Measurements from ENCODE around the gene BEST1.

Gene BEST1

DNA sequence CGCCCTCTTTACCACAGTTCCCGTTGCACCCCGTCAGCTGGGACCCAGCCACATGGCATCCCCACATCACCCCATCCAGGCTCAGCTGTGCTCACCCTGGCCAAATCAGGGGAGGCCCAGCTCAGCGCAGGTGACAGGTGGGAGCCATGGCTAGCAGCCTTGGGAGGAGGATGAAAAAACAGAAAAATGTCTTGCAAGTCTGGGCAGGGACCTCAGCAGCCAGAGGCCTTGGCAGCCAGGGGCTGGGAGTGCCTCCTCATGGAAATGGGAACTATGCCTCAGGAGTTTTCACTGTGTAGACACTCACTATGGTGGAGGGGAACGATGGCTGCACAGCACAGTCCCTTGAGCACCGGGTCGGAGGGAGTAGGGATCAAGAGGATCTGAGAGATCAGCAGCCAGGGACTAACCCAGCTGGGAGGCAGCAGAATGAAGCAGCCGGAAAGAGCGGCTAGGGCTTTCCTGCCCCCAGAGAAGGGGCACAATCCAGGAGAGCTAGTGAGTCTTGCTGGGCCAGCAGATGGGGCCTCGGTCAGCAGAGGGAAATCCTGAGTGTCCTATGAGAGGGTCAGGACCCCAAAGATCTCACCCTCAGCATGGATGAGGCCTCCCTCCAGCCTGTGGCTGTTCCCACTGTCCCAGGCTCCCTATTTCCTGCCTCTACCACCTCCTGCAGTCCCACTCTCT, 23.5 kb downstream of the BEST1 start:
- Histone ChIP-seq H2AFZ (ENCODE audit: low read length) (no peak overlapping the region), H3K36me3 (ENCODE audit: insufficient read depth, low read length) (no peaks in the 10 kb centered on the region), H3K4me1 (ENCODE audit: insufficient read depth, low read length, severe bottlenecking) (peaks cover 12% of the 10 kb centered on the region), H3K79me2 (ENCODE audit: insufficient read depth, low read length) (no peaks in the 10 kb centered on the region), H3F3A (ENCODE audit: insufficient read depth, low read length) (no peaks in the 10 kb centered on the region; the same call in 1 of the 2 replicates), H3K9me3 (ENCODE audit: low read length) (no peaks in the 10 kb centered on the region), H3K27ac (ENCODE audit: low read depth, low read length, poor library complexity, severe bottlenecking) (no peak overlapping the region), H4K20me1 (ENCODE audit: insufficient read depth, low read length) (no peaks in the 10 kb centered on the region), H3K9ac (ENCODE audit: low read length) (no peak overlapping the region), H3K27me3 (ENCODE audit: insufficient read depth, low read length) (no peaks in the 10 kb centered on the region), H3K4me2 (ENCODE audit: low read length) (no peak overlapping the region), H3K9me2 (ENCODE audit: low read depth, low read length) (no peaks in the 10 kb centered on the region), H3K4me3 (ENCODE audit: low read depth, low read length, poor library complexity, severe bottlenecking) (no peak overlapping the region)
- TF ChIP-seq EZH2 (IDR thresholded peaks at IDR 0.05; ENCODE audit: borderline replicate concordance, low read length) = no peak
- TF ChIP-seq, protein P1, sequence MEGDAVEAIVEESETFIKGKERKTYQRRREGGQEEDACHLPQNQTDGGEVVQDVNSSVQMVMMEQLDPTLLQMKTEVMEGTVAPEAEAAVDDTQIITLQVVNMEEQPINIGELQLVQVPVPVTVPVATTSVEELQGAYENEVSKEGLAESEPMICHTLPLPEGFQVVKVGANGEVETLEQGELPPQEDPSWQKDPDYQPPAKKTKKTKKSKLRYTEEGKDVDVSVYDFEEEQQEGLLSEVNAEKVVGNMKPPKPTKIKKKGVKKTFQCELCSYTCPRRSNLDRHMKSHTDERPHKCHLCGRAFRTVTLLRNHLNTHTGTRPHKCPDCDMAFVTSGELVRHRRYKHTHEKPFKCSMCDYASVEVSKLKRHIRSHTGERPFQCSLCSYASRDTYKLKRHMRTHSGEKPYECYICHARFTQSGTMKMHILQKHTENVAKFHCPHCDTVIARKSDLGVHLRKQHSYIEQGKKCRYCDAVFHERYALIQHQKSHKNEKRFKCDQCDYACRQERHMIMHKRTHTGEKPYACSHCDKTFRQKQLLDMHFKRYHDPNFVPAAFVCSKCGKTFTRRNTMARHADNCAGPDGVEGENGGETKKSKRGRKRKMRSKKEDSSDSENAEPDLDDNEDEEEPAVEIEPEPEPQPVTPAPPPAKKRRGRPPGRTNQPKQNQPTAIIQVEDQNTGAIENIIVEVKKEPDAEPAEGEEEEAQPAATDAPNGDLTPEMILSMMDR (IDR thresholded peaks at IDR 0.05; ENCODE audit: low read length) = no peak

DNA sequence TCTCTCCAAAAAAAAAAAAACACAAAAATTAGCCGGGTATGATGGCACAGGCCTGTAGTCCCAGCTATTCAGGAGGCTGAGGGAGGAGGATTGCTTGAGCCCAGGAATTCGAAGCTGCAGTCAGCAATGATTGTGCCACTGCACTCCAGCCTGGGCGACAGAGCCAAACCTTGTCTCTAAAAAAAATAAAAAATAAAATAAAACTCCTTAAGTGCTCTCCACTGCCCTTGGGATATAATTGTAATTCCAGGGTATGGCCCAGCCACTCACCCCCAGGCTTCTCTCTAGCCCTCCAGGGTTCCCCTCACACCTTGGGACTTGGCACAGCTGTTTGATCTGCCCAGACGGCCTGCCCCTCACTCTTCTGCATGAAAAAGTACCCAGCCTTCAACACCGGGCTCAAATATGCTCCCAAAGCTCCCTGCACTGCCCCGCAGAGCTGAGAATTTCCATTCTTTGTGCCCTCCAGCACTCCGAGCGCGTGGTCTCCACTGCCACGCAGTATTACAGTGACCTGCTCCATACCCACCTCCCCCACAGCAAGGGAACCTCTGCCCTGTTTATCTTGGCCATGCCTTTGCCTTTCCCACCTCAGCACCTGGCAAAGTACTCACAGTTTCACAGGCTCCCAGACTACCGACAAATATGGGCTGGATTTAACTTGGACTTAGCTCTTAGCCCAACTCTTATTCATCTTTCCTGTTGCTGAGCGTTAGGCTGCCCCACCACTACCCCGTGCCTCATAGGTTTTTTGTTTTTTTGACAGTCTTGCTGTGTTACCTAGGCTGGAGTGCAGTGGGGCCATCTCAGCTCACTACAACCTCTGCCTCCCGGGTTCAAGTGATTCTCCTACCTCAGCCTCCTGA, 24.8 kb downstream of the BEST1 start:
- Histone ChIP-seq H3K27ac (ENCODE audit: low read depth, low read length, poor library complexity, severe bottlenecking) (no peak overlapping the region), H3F3A (ENCODE audit: insufficient read depth, low read length) (no peaks in the 10 kb centered on the region), H3K9me3 (ENCODE audit: low read length) (no peaks in the 10 kb centered on the region), H3K4me2 (ENCODE audit: low read length) (no peak overlapping the region), H3K36me3 (ENCODE audit: insufficient read depth, low read length) (no peaks in the 10 kb centered on the region), H2AFZ (ENCODE audit: low read length) (no peak overlapping the region), H3K4me1 (ENCODE audit: insufficient read depth, low read length, severe bottlenecking) (peaks cover 10% of the 10 kb centered on the region), H4K20me1 (ENCODE audit: insufficient read depth, low read length) (no peaks in the 10 kb centered on the region), H3K9me2 (ENCODE audit: low read depth, low read length) (no peaks in the 10 kb centered on the region), H3K9ac (ENCODE audit: low read length) (no peak overlapping the region), H3K27me3 (ENCODE audit: insufficient read depth, low read length) (no peaks in the 10 kb centered on the region), H3K4me3 (ENCODE audit: low read depth, low read length, poor library complexity, severe bottlenecking) (no peak overlapping the region), H3K79me2 (ENCODE audit: insufficient read depth, low read length) (no peaks in the 10 kb centered on the region)
- TF ChIP-seq, protein P1 (IDR thresholded peaks at IDR 0.05; ENCODE audit: low read length) = no peak
- no peak for TF ChIP-seq EZH2 (IDR thresholded peaks at IDR 0.05; ENCODE audit: borderline replicate concordance, low read length)

DNA sequence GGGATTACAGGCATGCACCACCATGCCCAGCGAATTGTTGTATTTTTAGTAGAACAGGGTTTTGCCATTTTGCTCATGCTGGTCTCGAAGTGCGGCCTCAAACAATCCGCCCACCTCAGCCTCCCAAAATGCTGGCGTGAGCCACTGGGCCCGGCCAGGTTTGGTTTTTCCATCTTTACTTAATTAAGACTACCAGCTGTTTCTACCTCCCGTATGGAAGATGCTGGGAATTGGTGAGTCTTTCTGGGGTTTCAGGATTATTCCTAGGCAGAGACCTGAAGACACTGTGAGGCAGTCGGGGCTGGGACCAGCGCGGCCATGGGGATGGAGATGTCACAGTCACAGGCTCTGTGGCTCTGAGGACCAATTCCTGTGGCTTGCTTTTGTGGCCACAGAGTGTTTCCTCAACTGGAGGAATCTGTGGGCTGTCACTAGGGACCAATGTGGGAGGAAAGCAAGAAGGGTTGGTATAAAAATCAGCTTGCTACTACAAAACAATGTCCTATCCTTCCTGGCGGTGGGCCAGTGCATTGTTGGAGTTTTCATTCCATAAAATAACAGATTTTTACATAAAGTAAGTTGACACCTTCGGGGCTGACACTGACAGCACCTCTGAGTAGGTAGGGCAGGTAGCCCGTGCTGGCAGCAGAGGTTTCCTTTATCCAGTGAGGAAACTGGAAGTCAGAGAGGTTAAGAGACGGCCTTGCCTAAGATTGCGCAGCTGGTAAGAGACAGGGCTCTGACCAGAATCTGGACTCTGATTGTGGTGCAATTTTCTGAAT, 25.7 kb downstream of the BEST1 start:
- H3K4me2 ChIP-seq (ENCODE audit: low read length) = no peak overlapping the region
- H3K79me2 ChIP-seq (ENCODE audit: insufficient read depth, low read length) = no peaks in the 10 kb centered on the region
- H3K9ac ChIP-seq (ENCODE audit: low read length) = no peak overlapping the region
- no peaks in the 10 kb centered on the region for H3K36me3 ChIP-seq (ENCODE audit: insufficient read depth, low read length)
- TF ChIP-seq EZH2 (IDR thresholded peaks at IDR 0.05; ENCODE audit: borderline replicate concordance, low read length) = no peak
- TF ChIP-seq, protein P1 (IDR thresholded peaks at IDR 0.05; ENCODE audit: low read length) = no peak
- H3K4me1 ChIP-seq (ENCODE audit: insufficient read depth, low read length, severe bottlenecking) = peaks cover 10% of the 10 kb centered on the region
- H3K4me3 ChIP-seq (ENCODE audit: low read depth, low read length, poor library complexity, severe bottlenecking) = no peak overlapping the region
- H2AFZ ChIP-seq (ENCODE audit: low read length) = no peak overlapping the region
- no peaks in the 10 kb centered on the region for H4K20me1 ChIP-seq (ENCODE audit: insufficient read depth, low read length)
- H3K27me3 ChIP-seq (ENCODE audit: insufficient read depth, low read length) = peaks cover 2% of the 10 kb centered on the region; the same call in 1 of the 2 replicates
- H3F3A ChIP-seq (ENCODE audit: insufficient read depth, low read length) = no peaks in the 10 kb centered on the region
- no peak overlapping the region for H3K27ac ChIP-seq (ENCODE audit: low read depth, low read length, poor library complexity, severe bottlenecking)
- no peaks in the 10 kb centered on the region for H3K9me3 ChIP-seq (ENCODE audit: low read length)
- H3K9me2 ChIP-seq (ENCODE audit: low read depth, low read length) = no peaks in the 10 kb centered on the region

All from OCI-LY1 (cell line).